Liver (tissue), 3 donors: Measurements from ENCODE around the gene TACO1.
A peak's percentile ranks its signal among the peaks of the same experiment; 100 is the strongest.

Source experiments
- SP1 ChIP-seq: IDR thresholded peaks from 2 replicates; pipeline ENCODE4 v1.6.1; 2018; ENCODE audit warnings: antibody characterized with exemption, mild to moderate bottlenecking
- TAF1 ChIP-seq: conservative IDR thresholded peaks from 2 replicates; pipeline ENCODE4 v1.6.1; 2016; ENCODE audit warnings: antibody characterized with exemption, mild to moderate bottlenecking
- TF ChIP-seq, protein P1 (sequence below): IDR thresholded peaks from 2 replicates; pipeline ENCODE4 v1.6.1; 2016; ENCODE audit warnings: antibody characterized with exemption
- TF ChIP-seq, protein P2 (sequence below): fragments of 150-350 bp; IDR thresholded peaks from 2 replicates; pipeline ENCODE4 v1.5.1; 2017; ENCODE audit warnings: improper control_type of control experiment, low read depth, low read length; ENCODE audit not compliant: missing input control
- donor health status: healthy.
- donor health status: healthy.

DNA sequence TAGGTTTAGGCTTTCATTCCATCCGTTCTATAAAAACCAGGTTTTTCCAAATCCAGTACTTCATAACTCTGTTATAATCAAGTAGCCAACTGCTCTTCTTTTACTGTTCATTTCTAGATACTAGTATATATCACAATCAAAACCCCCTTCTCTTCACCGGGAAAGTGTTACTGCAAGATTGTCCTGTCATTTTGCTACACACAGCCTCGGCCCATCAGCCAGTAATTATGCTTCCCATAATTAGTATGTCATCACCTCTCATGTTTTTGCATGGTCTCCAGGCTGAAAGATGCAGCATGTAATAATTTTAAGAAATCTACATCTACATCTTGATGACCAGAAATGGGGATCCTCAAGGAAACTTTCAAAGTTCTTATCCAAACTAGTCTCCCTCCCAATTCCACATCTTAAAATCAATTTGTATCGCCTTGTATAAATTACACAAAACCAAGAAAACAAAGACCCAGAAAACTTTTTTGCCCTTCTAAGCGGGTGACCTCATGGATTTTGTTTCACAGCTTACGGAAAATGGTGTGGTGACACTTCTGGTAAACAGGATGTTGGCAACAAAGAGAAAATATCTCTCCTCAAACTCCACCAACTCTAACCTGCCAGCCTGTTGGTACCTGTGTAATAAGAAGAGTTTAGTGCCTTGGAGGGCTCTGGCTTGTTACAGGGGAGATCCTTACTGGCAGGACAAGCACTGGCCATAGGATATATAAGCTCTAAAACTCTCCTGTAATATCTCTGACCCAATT is 9.3 kb downstream of the TACO1 start:
- TF ChIP-seq, protein P1, sequence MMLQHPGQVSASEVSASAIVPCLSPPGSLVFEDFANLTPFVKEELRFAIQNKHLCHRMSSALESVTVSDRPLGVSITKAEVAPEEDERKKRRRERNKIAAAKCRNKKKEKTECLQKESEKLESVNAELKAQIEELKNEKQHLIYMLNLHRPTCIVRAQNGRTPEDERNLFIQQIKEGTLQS: no peak
- TF ChIP-seq, protein P2, sequence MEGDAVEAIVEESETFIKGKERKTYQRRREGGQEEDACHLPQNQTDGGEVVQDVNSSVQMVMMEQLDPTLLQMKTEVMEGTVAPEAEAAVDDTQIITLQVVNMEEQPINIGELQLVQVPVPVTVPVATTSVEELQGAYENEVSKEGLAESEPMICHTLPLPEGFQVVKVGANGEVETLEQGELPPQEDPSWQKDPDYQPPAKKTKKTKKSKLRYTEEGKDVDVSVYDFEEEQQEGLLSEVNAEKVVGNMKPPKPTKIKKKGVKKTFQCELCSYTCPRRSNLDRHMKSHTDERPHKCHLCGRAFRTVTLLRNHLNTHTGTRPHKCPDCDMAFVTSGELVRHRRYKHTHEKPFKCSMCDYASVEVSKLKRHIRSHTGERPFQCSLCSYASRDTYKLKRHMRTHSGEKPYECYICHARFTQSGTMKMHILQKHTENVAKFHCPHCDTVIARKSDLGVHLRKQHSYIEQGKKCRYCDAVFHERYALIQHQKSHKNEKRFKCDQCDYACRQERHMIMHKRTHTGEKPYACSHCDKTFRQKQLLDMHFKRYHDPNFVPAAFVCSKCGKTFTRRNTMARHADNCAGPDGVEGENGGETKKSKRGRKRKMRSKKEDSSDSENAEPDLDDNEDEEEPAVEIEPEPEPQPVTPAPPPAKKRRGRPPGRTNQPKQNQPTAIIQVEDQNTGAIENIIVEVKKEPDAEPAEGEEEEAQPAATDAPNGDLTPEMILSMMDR: no peak
- peak; percentile 18 for TF ChIP-seq SP1
- no peak for TF ChIP-seq TAF1
